ENCODE results near the gene NLRX1.
"Not testable (repeated sequence)": the region's sequence is repeated elsewhere in the genome, so short reads cannot be mapped to it uniquely, and the experiment has no call there.

NLRX1 gene

GRCh38 chr11:119228535-119229287 lies 60.2 kb downstream of the NLRX1 start:
- not testable (repeated sequence) for H3K18ac ChIP-seq (ENCODE audit: low read length)
- no CpG with 5 or more reads among the region's 9 CpGs for WGBS, 2 donors (ENCODE audit: extremely low coverage in 2 of 2, insufficient read length in 2 of 2, insufficient replicate concordance in 1 of 2)

GRCh38 chr11:119229288-119229672 lies 60.8 kb downstream of the NLRX1 start:
- Histone ChIP-seq H4K8ac (ENCODE audit: low read depth, low read length) (no peak overlapping the region), H2AK5ac (ENCODE audit: low read depth, low read length) (no peak overlapping the region), H3K23ac (ENCODE audit: low read depth, low read length, poor library complexity) (no peak overlapping the region), H3K4me2 (ENCODE audit: insufficient read depth, low read length, poor library complexity, severe bottlenecking) (no peak overlapping the region), H3K79me1 (ENCODE audit: low read depth, low read length) (peaks cover 1% of the 10 kb centered on the region), H3K4me3 (ENCODE audit: low read length in 2 of 2) (no peak overlapping the region), H2BK15ac (ENCODE audit: low read length) (no peak overlapping the region), H3K4ac (ENCODE audit: low read length) (no peak overlapping the region), H4K91ac (ENCODE audit: low read depth, low read length, poor library complexity) (no peak overlapping the region), H3K36me3 (replicated peaks in 1 of 2; ENCODE audit: control insufficient read depth in 2 of 2, insufficient read depth in 2 of 2, low read length in 2 of 2) (peaks cover 0 to 27% of the 10 kb centered on the region in 2 donors), H2BK5ac (ENCODE audit: low read length) (no peak overlapping the region), H3K4me1 (ENCODE audit: control insufficient read depth in 2 of 2, insufficient read depth in 1 of 2, low read depth in 1 of 2, low read length in 2 of 2) (no peaks in the 10 kb centered on the region), H2AFZ (ENCODE audit: low read length) (no peak overlapping the region), H2BK120ac (ENCODE audit: low read depth, low read length) (no peak overlapping the region), H3K18ac (ENCODE audit: low read length) (no peak overlapping the region), H3K9ac (ENCODE audit: low read depth, low read length, poor library complexity) (no peak overlapping the region), H3K14ac (ENCODE audit: low read length) (no peak overlapping the region), H3K9me3 (replicated peaks in 1 of 2; ENCODE audit: control insufficient read depth in 2 of 2, insufficient read depth in 1 of 2, low read depth in 1 of 2, low read length in 2 of 2) (no peaks in the 10 kb centered on the region), H3K27me3 (ENCODE audit: control insufficient read depth in 3 of 3, insufficient read depth in 3 of 3, low read depth in 1 of 3, low read length in 3 of 3) (no peaks in the 10 kb centered on the region), H3K27ac (replicated peaks; ENCODE audit: low read length) (no peak overlapping the region), H2BK12ac (ENCODE audit: low read length) (no peak overlapping the region)
- DNase-seq (ENCODE audit: low spot score) = no peak
- WGBS, 2 donors (ENCODE audit: extremely low coverage in 2 of 2, insufficient read length in 2 of 2, insufficient replicate concordance in 1 of 2) = no CpG with 5 or more reads among the region's 3 CpGs

More at GRCh38 chr11:119228535-119229287, 60.2 kb downstream of the NLRX1 start:
- H4K91ac ChIP-seq (ENCODE audit: low read depth, low read length, poor library complexity); H2AK5ac ChIP-seq (ENCODE audit: low read depth, low read length); H3K9ac ChIP-seq (ENCODE audit: low read depth, low read length, poor library complexity); H3K27me3 ChIP-seq (ENCODE audit: control insufficient read depth in 3 of 3, insufficient read depth in 3 of 3, low read depth in 1 of 3, low read length in 3 of 3); H3K23ac ChIP-seq (ENCODE audit: low read depth, low read length, poor library complexity); H2BK12ac ChIP-seq (ENCODE audit: low read length); H3K79me1 ChIP-seq (ENCODE audit: low read depth, low read length); H2BK120ac ChIP-seq (ENCODE audit: low read depth, low read length); DNase-seq (ENCODE audit: low spot score); H4K8ac ChIP-seq (ENCODE audit: low read depth, low read length); H3K14ac ChIP-seq (ENCODE audit: low read length); H3K27ac ChIP-seq (replicated peaks; ENCODE audit: low read length); H2BK15ac ChIP-seq (ENCODE audit: low read length); H3K4me1 ChIP-seq (ENCODE audit: control insufficient read depth in 2 of 2, insufficient read depth in 1 of 2, low read depth in 1 of 2, low read length in 2 of 2); H2AFZ ChIP-seq (ENCODE audit: low read length); H3K4me2 ChIP-seq (ENCODE audit: insufficient read depth, low read length, poor library complexity, severe bottlenecking); H3K9me3 ChIP-seq (replicated peaks in 1 of 2; ENCODE audit: control insufficient read depth in 2 of 2, insufficient read depth in 1 of 2, low read depth in 1 of 2, low read length in 2 of 2); H2BK5ac ChIP-seq (ENCODE audit: low read length); H3K4me3 ChIP-seq (ENCODE audit: low read length in 2 of 2); H3K4ac ChIP-seq (ENCODE audit: low read length): not testable (repeated sequence)
- H3K36me3 ChIP-seq (replicated peaks in 1 of 2; ENCODE audit: control insufficient read depth in 2 of 2, insufficient read depth in 2 of 2, low read length in 2 of 2) = peaks cover 0 to 21% of the 10 kb centered on the region in 2 donors

DNA sequence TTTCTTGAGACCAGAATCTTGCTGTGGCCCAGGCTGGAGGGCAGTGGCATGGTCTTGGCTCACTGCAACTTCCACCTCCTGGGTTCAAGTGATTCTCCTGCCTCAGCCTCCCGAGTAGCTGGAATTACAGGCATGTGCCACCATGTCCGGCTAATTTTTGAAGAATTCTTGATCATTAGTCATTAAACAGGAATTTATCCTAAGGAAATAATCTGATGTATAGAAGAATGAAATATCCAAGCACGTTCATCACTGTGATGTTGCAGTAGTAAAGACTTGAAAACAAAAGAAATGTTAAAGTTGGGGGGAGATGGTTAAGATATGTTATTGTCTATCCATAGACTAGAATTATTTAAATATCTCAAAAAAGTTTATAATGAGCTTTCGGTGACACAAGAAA lies 61.2 kb downstream of the NLRX1 start:
- Histone ChIP-seq H4K91ac (ENCODE audit: low read depth, low read length, poor library complexity) (no peak overlapping the region), H2AFZ (ENCODE audit: low read length) (no peak overlapping the region), H3K9me3 (replicated peaks in 1 of 2; ENCODE audit: control insufficient read depth in 2 of 2, insufficient read depth in 1 of 2, low read depth in 1 of 2, low read length in 2 of 2) (no peaks in the 10 kb centered on the region), H2BK12ac (ENCODE audit: low read length) (no peak overlapping the region), H3K36me3 (replicated peaks in 1 of 2; ENCODE audit: control insufficient read depth in 2 of 2, insufficient read depth in 2 of 2, low read length in 2 of 2) (peaks cover 0 to 31% of the 10 kb centered on the region in 2 donors), H3K4me3 (ENCODE audit: low read length in 2 of 2) (no peak overlapping the region), H3K27me3 (ENCODE audit: control insufficient read depth in 3 of 3, insufficient read depth in 3 of 3, low read depth in 1 of 3, low read length in 3 of 3) (no peaks in the 10 kb centered on the region), H3K4me1 (ENCODE audit: control insufficient read depth in 2 of 2, insufficient read depth in 1 of 2, low read depth in 1 of 2, low read length in 2 of 2) (no peaks in the 10 kb centered on the region), H2BK5ac (ENCODE audit: low read length) (no peak overlapping the region), H2AK5ac (ENCODE audit: low read depth, low read length) (no peak overlapping the region), H3K79me1 (ENCODE audit: low read depth, low read length) (peaks cover 1% of the 10 kb centered on the region), H3K14ac (ENCODE audit: low read length) (no peak overlapping the region), H3K18ac (ENCODE audit: low read length) (no peak overlapping the region), H3K9ac (ENCODE audit: low read depth, low read length, poor library complexity) (no peak overlapping the region), H2BK15ac (ENCODE audit: low read length) (no peak overlapping the region), H4K8ac (ENCODE audit: low read depth, low read length) (no peak overlapping the region), H3K23ac (ENCODE audit: low read depth, low read length, poor library complexity) (no peak overlapping the region), H3K4me2 (ENCODE audit: insufficient read depth, low read length, poor library complexity, severe bottlenecking) (no peak overlapping the region), H3K27ac (replicated peaks; ENCODE audit: low read length) (no peak overlapping the region), H2BK120ac (ENCODE audit: low read depth, low read length) (no peak overlapping the region), H3K4ac (ENCODE audit: low read length) (no peak overlapping the region)
- WGBS, 2 donors (ENCODE audit: extremely low coverage in 2 of 2, insufficient read length in 2 of 2, insufficient replicate concordance in 1 of 2) = no CpG with 5 or more reads among the region's 4 CpGs
- DNase-seq (ENCODE audit: low spot score) = no peak
